Measurements from ENCODE around the gene VAC14.

DNA sequence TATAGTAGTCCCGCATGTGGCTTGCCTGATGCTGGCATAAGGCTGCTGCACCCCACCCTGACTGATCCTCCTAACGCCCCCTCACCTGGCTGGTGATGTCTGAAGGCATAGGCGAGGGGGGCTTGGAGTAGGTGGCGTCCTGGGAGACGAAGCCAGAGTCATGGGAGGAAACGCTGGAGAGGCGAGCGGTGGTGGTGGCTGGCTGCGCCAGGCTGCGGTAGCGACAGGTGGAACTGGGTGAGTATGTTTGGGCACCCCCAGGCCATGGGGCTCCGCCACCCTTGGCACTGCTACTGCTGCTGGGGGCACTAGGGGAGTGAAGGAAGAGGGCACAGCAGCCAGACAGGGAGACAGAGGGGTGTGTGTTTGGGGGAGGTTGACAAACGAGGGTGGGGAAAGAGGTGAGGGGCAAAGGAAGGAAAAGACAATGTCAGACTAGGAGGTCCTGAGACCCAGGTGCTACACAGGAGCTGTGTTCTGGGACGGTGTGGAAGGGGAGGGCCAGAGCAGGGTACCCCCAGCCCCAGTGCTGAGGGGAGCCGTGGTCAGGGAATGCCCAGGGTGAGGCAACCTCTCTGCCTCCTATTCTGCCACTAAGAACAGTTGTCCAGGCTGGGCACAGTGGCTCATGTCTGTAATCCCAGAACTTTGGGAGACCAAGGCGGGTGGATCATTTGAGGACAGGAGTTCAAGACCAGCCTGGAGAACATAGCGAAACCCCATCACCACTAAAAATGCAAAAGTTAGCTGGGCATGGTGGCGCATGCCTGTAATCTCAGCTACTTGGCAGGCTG is 126.5 kb downstream of the VAC14 start:
- TF ChIP-seq, protein P1, sequence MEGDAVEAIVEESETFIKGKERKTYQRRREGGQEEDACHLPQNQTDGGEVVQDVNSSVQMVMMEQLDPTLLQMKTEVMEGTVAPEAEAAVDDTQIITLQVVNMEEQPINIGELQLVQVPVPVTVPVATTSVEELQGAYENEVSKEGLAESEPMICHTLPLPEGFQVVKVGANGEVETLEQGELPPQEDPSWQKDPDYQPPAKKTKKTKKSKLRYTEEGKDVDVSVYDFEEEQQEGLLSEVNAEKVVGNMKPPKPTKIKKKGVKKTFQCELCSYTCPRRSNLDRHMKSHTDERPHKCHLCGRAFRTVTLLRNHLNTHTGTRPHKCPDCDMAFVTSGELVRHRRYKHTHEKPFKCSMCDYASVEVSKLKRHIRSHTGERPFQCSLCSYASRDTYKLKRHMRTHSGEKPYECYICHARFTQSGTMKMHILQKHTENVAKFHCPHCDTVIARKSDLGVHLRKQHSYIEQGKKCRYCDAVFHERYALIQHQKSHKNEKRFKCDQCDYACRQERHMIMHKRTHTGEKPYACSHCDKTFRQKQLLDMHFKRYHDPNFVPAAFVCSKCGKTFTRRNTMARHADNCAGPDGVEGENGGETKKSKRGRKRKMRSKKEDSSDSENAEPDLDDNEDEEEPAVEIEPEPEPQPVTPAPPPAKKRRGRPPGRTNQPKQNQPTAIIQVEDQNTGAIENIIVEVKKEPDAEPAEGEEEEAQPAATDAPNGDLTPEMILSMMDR (IDR thresholded peaks at IDR 0.05), result no peak
- no peak for TF ChIP-seq POLR2A (IDR thresholded peaks at IDR 0.05)

Data from Peyer's patch (tissue), 4 donors.